ENCODE measurements around the gene CIRBP.
"Not testable (repeated sequence)": the region's sequence is repeated elsewhere in the genome, so short reads cannot be mapped to it uniquely, and the experiment has no call there.

Gene CIRBP

DNA sequence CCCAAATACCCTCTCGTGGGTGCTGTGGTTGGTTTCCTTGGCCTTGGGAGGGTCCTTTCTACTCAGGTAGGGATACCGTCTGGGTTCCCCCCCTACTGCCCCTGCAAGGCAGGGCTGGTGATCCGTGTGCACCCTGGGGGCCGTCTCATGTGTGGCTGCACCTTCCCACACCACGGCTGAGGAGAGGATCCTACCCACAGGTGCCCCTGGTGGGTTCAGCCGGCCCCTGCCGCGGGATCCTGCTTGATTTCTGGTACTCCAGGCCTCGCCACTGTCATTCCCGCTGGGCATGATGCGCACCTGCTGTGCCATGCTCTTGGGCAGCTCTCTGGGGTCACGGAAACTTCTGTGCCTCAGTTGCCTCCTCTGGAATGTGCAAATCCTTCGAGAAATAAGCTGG is 47.3 kb downstream of the CIRBP start:
- DNase-seq: no peak

DNA sequence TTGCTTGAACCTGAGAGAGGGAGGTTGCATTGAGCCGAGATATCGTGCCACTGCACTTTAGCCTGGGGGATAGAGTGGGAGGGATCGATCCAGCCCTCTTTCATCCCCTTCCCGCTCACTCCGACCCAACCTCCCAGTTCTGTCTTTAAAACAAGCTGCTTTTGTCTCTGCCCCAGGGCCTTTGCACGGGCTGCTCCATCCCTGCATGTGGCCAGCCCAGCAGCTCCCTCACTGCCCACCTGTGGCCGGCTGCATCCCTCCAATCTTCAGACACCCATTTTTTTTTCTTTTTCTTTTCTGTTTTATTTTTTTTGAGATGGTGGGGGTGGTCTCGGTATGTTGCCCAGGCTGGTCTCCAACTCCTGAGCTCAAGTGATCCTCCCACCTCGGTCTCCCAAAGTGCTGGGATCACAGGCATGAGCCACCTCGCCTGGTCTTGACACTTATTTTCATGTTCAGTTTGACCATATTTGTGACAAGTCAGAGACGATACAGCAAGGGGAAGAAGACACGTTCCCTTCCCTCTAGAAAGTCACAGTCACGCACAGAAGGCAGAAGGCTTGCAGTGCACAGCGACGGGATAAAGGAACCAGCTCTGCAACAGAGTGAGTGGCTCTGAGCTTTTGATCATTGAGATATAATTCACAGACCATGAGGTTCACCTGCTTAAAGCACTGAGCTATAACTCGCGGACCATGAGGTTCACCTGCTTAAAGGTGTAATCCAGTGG is 48.3 kb downstream of the CIRBP start:
- no peak for DNase-seq

DNA sequence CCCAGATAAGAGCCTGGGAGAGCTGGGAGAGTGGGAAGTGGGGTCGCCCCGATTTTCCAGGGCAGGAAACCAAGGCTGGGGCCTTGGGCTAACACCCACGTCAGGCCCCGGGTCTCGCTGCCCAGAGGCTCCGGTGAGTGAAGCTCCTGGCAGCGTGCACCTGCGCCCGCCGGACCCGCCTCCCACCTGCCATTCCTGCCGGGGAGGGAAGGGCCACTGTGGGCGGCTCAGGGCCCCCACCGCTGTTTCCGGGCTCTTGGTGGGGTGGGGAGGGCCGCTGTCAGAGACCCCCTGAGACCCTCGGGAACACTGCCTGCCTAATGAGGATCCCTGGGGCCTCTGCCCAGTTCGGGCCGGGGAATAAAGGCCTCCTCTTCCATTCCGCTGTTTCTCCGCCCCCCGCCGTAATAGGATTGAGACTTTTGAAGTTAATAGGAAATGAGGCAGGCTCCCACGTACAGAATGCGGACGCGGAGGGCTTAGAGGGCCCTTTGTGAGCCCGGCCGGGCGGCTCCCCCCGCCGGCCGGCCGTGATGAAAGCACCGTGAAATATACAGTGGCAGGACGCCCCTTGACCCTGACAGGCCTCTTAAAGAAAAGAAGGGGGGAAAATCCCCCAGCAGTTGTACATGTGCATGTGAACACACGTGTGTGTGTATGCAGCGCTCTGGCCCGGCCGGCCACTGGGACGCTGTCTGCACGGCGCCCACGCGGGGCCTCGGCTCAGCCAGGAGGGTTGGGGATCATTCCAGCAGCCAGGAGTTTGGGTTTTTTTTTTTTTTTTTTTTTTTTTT is 49.7 kb downstream of the CIRBP start:
- no peak for DNase-seq

DNA sequence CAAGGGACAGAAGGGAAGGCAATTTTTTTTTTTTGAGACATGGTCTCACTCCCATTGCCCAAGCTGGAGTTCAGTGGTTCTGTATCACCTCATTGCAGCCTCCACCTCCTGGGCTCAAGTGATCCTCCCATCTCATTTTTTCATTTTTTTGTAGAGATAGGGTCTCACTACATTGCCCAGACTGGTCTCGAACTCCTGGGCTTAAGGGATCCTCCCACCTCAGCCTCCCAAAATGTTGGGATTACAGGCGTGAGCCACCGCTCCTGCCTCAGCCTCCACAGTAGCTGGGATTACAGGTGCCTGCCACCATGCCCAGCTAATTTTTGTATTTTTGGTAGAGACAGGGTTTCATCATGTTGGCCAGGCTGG is 51.1 kb downstream of the CIRBP start:
- not testable (repeated sequence) for DNase-seq

DNA sequence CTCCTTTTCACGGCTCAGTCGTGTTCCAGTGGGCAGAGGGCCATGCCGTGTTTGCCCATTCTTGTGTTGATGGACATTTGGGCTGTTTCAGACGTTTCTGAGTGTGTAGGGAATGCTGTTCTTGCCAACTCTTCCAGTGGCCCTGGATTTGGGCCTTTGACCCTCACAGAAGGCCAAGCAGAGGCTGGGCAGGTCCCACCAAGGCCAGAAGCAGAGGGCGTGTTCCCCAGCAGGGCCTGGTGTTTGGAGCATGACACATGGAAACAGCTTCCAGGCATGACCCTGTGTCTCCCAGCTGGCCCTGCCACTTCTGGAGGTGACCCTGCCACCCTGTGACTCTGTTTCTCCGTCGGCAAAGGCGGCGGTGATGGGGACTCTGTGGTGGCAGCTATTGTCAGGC is 52.4 kb downstream of the CIRBP start:
- DNase-seq: no peak

DNA sequence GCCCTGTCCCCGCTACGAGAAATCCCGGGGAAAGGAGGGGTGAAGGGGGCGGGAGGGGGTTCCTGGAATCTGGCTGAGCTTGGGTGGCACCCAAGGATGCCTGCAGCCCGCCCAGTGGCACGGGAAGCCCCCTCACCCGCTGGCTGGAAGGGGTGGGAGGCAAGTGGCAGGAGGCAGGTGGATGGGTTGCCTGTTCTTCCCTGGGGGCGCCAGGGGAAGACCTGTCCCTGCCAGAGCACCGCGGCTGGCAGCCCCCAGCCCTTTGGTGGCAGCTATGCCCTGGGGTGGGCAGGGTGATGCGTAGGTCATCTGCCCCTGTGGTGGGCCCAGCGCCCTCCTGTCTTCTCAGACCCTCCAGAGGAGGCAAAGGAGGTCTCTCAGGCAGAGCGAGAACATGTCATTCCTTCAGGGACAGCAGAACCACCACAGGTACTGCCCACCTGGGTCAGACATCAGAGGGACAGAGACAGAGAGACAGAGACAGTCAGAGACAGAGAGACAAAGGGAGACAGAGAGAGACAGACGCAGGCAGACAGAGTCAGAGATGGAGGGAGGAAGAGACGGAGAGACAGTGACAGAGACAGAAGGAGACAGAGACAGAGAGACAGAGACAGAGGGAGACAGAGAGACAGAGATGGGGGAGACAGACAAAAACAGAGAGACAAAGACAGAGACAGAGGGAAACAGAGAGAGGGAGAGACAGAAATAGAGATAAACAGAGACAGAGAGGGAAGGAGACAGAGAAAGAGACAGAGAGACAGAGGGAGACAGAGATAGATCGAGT is 53.3 kb downstream of the CIRBP start:
- no peak for DNase-seq

DNA sequence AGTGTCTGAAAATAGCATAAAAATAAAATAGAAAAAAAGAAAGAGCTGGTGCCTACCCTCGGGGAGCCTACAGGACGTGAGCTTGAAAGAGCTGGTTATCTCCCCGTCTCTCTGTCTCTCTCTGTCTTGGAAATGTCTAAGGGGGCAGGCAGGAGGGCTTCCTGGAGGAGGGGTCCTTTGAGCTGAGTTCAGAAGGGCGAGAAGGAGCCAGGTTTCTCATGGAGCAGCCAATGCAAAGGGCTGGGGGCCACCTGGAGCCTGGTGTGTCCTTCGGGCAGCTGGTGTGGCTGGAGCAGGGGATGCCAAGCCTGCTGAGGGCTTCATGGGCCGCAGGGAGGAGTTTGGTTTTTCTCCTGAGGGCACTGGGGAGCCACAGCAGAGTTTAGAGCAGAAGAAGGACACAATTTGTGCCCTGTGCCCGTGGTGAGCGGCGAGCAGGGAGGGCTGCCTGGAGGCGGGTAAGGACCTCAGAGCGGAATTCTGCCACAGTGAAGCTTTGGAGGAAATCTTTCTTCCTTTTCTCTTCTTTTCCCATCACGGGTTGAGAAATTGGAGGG is 55.2 kb downstream of the CIRBP start:
- DNase-seq: no peak

Measured in activated gamma-delta T cell treated with Interleukin-2 at 50 U/mL for 16 hours (primary cell).